Activated T-helper 1 cell treated with anti-CD3 and anti-CD28 coated beads, Interleukin-2, amount 50 U/mL, for 16 hours (primary cell): ENCODE results near the gene BSN.
"Not testable (repeated sequence)": the region's sequence is repeated elsewhere in the genome, so short reads cannot be mapped to it uniquely, and the experiment has no call there.

ENCODE experiments used
- DNase-seq, 2 donors: peaks; one replicate each; pipeline ENCODE4 v3.0.0-alpha.2; 2020; ENCODE audit warnings: low read depth in 1 of 2, low spot score in 1 of 2

The BSN gene

DNA sequence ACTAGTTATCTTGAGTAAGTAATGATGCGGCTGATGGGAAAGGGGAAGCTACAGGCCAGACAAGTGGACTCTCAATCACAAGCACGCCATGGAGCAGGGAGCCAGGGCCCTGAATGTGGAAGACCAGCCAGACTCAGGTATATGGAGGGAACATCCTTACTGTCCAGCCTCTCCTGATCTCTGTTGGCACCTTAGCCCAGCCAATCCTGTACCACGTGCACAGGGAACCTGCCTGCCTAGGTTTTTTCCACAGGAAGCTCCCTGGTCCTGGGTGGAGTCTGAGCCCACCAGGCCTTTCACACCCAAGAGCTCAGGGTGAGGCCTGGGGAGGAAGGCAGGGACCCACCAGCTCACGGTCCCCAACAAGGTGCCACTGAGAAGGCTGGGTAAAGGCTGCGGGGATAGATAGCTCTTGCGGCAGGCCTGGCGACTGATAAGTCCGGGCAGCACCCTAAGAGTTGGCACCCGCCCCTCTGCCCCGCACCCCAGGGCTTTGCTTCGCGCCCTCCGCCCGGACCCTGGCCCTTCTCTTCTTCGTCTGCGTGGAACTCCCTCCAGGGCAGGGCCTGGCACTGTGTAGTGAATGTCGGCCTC, 118.9 kb downstream of the BSN start:
- no peak for DNase-seq

DNA sequence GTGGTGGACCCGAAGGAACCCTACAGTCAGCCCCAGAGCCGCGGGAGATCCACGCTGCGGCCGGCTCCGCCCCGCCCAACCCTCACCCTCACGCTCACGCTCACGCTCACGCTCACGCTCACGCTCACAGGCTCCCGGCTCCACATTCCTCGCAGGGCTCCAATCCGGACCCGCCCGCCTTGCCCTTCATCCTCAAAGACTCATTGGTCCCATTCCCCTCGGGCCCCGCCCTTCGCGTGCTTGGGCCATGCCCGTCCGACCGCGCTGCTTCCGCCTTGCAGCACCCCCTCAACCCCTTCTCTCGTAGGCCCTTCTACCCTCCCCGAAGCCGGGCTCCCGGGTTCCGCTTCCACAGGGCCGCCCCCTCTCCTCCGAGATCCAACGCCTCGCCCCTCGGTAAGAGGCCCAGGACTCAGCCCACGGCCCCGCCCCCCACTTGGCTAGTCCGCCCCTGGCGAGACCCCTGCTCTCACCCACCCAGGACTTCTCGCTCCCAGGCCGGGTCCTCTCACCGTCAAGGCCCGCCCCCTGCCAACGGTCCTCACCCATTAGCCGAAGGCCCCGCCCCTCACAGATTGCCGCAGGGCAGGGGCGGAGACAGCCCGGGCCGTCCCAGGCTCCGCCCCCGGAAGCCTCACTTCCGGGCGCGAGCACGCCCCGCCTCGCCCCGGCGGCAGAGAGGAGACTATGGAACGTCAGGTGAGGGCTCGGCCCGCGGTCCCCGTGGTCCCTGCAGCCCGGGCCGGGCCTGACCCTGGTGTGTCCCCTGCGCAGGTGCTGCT, 119.6 kb downstream of the BSN start, which contains the start of gene APEH:
Gene APEH (plus strand): TSS at position 637 of the 782 bp plus-strand sequence. CDS start 51 bp downstream, at position 688.
- DNase-seq: peak; percentile 89 to 97

DNA sequence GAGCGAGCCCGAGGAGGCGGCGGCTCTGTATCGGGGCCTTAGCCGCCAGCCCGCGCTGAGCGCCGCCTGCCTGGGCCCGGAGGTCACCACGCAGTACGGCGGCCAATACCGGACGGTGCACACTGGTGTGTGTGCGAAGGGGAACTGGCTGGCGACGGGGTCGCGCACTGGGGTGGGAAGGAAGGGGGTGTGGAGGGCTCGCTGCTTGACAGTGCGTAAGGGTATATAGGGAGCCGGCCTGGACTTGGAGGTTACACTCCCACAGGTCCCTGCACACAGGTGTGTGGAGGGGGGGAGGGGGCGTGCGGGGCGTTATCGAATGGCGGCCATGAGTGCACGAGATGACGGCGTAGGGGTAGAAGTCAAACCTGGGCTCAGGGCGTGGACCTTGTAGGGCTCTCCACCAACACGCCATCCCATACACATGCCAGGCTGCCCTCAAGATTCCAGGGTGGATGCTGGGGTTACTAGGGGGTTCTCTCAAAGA, 120.3 kb downstream of the BSN start:
- no peak for DNase-seq

DNA sequence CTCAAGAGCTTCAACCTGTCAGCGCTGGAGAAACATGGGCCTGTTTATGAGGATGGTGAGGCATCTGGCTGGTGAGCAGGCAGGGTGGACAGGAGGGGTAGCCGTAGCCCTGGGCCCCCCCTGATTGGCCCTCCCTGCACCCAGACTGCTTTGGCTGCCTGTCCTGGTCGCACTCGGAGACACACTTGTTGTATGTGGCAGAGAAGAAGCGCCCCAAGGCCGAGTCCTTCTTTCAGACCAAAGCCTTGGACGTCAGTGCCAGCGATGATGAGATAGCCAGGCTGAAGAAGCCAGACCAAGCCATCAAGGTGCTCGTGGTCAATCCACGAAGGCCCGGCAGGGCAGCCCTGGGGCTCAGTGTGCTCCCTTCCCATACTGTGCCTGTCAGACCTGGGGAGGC, 121.6 kb downstream of the BSN start:
- no peak for DNase-seq

DNA sequence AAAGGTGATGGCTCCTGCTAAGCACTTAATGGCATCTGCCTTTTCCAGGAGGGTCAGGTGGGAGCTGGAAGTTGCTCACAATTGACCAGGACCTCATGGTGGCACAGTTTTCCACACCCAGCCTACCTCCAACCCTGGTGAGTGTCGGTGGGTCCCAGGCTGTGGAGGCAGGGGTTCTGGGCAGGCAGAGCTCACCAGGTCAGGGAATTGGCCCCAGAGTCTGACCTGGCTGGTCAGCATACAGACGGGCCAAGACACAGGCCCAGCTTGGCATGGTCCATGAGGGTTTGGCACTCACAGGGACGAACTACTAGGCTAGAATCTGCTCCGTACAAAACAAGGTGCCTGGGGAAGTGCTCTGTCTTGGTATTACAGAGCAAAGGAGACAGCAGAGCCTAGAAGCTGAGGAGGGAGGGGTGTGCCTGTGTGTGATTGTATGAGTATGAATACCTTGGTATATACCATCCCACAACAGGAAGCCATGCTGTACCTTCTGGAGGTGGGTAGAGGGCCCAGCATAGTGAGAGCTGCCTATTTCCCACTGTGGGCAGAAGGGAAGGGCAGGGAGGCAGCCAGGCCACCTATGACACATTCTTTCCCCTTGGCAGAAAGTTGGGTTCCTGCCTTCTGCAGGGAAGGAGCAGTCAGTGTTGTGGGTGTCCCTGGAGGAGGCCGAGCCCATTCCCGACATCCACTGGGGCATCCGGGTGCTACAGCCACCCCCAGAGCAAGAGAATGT, 126.4 kb downstream of the BSN start:
- no peak for DNase-seq

GRCh38 chr3:49681232-49681522, 126.9 kb downstream of the BSN start:
- DNase-seq: no peak

GRCh38 chr3:49681543-49681942, 127.3 kb downstream of the BSN start:
- DNase-seq: no peak

GRCh38 chr3:49683162-49683561, 128.9 kb downstream of the BSN start:
- DNase-seq: no peak

- not testable (repeated sequence) for DNase-seq
These were observed 130.2 kb downstream of the BSN start for GRCh38 chr3:49684453-49684852.

GRCh38 chr3:49685103-49685502, 130.8 kb downstream of the BSN start:
- DNase-seq: not testable (repeated sequence)

DNA sequence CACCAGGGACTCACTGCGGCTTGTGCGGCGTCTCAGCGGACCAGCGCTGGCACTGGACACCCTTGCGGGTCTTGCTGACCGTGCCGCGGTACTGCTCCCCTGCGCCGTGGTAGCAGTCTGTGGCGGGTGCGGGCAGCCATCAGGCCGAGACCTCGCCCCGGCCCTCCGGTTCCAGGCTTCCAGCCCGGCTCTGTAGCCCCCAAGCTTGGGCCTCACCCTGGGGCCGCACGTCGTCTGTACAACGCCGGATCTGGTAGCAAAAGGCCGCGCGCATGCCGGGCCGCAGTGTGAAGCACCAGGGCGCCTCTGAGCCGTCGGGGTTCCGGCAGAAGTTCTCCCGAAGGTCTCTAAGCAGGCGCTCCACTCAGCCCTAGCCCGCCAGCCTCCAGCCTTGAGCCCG, 131.6 kb downstream of the BSN start:
- DNase-seq: not testable (repeated sequence)

DNA sequence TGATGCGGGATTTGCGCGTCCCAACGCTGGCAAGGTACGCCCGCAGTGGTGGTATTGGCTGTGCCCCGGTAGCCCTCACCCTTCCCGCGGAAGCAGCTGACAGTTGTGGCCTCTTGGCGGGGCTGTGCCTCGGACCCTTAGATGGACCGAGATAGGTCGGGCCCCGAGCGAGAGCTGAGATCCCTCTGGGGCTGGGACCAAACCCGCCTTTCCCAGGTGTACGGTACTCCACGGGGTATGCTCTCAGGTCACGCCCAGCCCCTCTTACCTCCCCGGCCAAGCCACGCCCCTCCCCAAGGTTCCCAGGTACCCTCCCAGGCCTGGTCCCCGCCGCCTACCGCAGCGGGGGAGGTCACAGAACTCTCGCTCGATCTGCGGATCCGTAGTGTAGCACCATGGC, 132.1 kb downstream of the BSN start:
- not testable (repeated sequence) for DNase-seq

GRCh38 chr3:49686769-49687423, 132.6 kb downstream of the BSN start:
- not testable (repeated sequence) for DNase-seq

DNA sequence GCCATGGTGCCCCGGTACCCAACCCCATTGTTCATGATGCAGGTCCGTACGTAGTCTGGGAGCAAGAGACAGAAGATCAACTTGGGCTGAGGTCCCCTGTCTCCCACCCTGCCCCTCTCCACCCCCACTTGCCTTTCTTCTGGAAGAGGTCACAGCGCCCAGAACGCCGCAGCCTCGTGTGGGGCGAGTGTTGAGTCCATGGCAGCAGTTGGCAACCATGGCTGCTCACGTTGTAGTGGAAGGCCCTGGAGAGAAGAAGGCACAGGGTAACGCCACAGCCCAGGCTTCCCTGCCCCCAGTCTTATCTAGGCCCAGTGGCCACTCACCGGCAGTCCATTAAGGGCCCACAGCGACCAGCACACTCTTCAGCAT, 133.1 kb downstream of the BSN start:
- DNase-seq: not testable (repeated sequence)

GRCh38 chr3:49688338-49689045, 134.2 kb downstream of the BSN start:
- DNase-seq: not testable (repeated sequence)

DNA sequence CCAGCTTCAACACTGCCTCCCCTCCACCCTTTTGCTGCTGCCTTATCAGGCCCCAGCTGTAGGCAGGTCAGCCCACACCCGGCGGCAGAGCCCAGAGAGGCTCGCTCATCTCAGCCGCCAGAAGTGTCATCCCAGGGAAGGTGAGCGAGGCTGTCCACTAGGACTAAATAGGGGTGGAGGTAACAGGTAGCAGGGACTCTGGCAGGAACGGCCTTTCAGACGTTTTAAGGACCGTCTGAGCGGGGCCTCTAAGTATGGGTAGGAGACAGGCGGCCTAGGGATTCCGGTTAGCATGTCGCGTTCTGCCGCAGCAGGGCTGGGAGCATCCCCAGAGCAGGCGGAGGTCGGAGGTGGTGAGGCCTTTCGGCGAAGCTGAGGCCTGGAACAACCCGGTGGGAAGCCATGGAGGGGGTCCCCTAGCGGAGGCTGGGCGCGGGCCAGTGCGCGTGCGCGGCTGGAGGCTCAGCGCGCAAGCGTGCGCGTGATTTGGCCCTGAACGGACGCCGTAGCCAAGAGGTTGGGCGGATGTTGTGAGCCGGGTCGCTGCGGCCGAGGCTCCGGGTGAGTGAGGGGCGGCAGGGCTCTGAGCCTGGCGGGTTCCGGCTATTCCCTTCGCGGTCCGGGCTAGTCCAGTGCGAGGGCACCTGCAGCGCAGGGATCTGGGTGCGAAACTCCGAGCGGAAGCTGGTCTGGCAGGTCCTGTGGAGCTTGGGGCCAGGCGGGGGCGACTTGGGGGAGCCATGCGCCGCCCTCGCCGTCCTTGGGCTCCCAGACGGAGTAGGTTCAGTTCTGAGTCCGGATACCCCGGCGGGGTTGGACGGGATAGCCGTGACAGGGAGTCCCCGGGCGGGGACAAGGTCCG, 135.0 kb downstream of the BSN start, which contains the start of the genes MST1 and RNF123:
Gene MST1 (minus strand): TSS at position 429 of the 862 bp plus-strand sequence. CDS start 783 bp downstream, outside the sequence.
Gene RNF123 (plus strand): TSS at position 512 of the 862 bp plus-strand sequence. CDS start 1,609 bp downstream, outside the sequence.
- DNase-seq: peak; percentile 87 to 89

DNA sequence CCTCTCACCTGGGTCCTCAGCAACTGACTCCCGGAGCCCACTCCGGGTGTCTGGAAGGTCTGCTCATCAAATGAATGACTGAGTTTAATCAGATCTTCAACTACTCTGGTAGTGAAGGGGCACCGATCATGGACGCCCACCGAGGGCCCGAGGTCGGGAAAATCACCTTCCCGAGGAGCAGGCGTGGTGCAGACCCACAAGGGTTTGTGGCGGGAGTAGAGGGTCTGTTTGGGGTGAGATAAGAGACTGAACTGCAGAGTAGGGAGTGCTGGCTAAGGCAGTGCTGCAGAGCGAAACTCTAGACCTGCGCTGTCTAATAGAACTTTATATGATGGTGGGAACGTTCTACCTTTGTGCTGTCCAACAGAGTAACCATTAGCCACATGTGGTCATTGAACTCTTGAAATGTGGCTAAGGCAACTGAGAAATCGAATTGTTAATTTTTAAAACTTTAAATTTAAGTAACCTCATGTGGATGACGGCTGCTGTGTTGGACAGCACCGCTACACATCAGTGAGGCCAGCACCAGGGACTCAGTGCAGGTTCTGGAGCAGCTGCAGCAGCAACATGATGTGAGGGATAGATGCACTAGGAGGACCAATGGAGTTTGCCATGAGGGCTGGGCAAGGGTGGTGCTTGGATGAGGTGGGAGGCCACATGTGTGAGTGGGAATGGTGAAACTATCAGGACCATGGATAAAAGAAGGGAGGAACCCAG, 135.8 kb downstream of the BSN start:
- DNase-seq: not testable (repeated sequence)

DNA sequence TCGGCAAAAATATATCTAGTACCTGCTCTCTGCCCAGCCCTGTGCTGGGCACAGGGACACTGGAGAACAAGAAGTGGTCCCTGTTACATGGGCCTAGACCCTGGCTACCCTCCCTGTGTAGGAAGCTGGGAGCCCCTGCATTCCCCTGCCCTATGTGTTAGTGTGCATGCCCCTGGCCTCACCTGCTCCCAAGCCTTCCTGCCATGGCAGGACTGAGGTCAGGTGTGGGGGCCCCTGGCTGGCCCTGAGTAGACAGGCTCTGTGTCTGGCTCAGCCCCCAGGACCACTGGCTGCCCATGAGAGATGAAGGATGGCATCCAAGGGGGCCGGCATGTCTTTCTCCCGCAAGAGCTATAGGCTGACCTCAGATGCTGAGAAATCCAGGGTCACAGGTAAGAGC, 136.6 kb downstream of the BSN start:
- DNase-seq: not testable (repeated sequence)

- DNase-seq: not testable (repeated sequence)
These were observed 137.2 kb downstream of the BSN start for GRCh38 chr3:49691481-49691880.
